Measurements from ENCODE around the gene C1orf74. TPM values are rescaled to one million over a fixed set of nuclear protein-coding genes. Genes with fewer than 3 reads are reported as not detected.

Gene C1orf74
- total RNA-seq, 2 donors from 2014 or later = 3.1 to 5.4 TPM

GRCh38 chr1:209755926-209756614 is 28.3 kb downstream of the C1orf74 start, which contains the start of gene TRAF3IP3:
TSS of gene TRAF3IP3 (plus strand) at chr1:209756053. CDS start at chr1:209760040, 3,987 bp downstream.
- Histone ChIP-seq H3K27ac (ENCODE audit: low read depth, low read length) (no peak within 1 kb of the TSS), H3K27me3 (ENCODE audit: control insufficient read depth, insufficient read depth, low read length, poor library complexity, severe bottlenecking) (peaks cover 26% of the 10 kb centered on the region), H3K4me1 (ENCODE audit: control insufficient read depth, insufficient read depth, low read length) (no peaks in the 10 kb centered on the region), H3K9me3 (ENCODE audit: control insufficient read depth, low read length) (no peaks in the 10 kb centered on the region), H3K9ac (ENCODE audit: extremely low read depth, low read length, poor library complexity, severe bottlenecking) (no peak within 1 kb of the TSS), H3K4me3 (ENCODE audit: low read length) (no peak within 1 kb of the TSS), H3K36me3 (ENCODE audit: control insufficient read depth, insufficient read depth, low read length) (no peaks in the 10 kb centered on the region)
- WGBS, 2 experiments (ENCODE audit: insufficient coverage in 1 of 2, insufficient read length in 1 of 2) = 50 to 78% methylated on average over 2 to 10 of the region's 10 CpGs
- DNase-seq = no peak
- Mint-ChIP-seq H3K27ac (no peak within 1 kb of the TSS), H3K4me1 (no peaks in the 10 kb centered on the region), H3K4me3 (no peak within 1 kb of the TSS), H3K36me3 (ENCODE audit: low read depth) (no peaks in the 10 kb centered on the region), H3K9me3 (no peaks in the 10 kb centered on the region), H3K27me3 (ENCODE audit: insufficient read depth) (peaks cover 39% of the 10 kb centered on the region)
- TF ChIP-seq CTCF (conservative IDR thresholded peaks at IDR 0.05) = no peak

GRCh38 chr1:209755256-209755655 is 29.1 kb downstream of the C1orf74 start:
- Histone ChIP-seq H3K9me3 (ENCODE audit: control insufficient read depth, low read length) (no peaks in the 10 kb centered on the region), H3K27me3 (ENCODE audit: control insufficient read depth, insufficient read depth, low read length, poor library complexity, severe bottlenecking) (peaks cover 29% of the 10 kb centered on the region), H3K27ac (ENCODE audit: low read depth, low read length) (no peak overlapping the region), H3K36me3 (ENCODE audit: control insufficient read depth, insufficient read depth, low read length) (no peaks in the 10 kb centered on the region), H3K9ac (ENCODE audit: extremely low read depth, low read length, poor library complexity, severe bottlenecking) (no peak overlapping the region), H3K4me1 (ENCODE audit: control insufficient read depth, insufficient read depth, low read length) (no peaks in the 10 kb centered on the region), H3K4me3 (ENCODE audit: low read length) (no peak overlapping the region)
- no peak overlapping the region for H3K4me3 Mint-ChIP-seq
- no peaks in the 10 kb centered on the region for H3K36me3 Mint-ChIP-seq (ENCODE audit: low read depth)
- peaks cover 36% of the 10 kb centered on the region for H3K27me3 Mint-ChIP-seq (ENCODE audit: insufficient read depth)
- H3K4me1 Mint-ChIP-seq = no peaks in the 10 kb centered on the region
- 92 to 100% methylated on average over 1 of the region's 1 CpG for WGBS, 2 experiments (ENCODE audit: insufficient coverage in 1 of 2, insufficient read length in 1 of 2)
- no peak for TF ChIP-seq CTCF (conservative IDR thresholded peaks at IDR 0.05)
- no peaks in the 10 kb centered on the region for H3K9me3 Mint-ChIP-seq
- no peak for DNase-seq
- no peak overlapping the region for H3K27ac Mint-ChIP-seq

DNA sequence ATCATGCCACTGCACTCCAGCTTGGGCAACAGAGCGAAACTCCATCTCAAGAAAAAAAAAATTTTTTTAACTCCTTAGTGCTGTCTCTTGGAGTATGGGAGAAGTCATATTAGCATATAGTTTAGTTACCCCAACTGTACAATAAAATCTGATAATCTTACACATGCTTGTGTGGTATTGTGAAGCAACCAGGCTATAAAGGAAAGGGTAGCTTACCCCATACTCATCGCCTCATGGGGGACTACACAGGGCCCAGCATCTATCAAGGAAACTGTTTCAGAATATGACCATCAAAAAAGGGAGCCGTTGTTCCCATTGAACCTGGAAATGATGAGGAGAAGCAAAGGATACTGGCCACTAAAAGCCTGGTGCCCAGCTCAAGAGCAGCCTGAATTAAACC is 31.5 kb downstream of the C1orf74 start:
- peaks cover 27% of the 10 kb centered on the region for H3K27me3 Mint-ChIP-seq (ENCODE audit: insufficient read depth)
- WGBS, 2 experiments (ENCODE audit: insufficient coverage in 1 of 2, insufficient read length in 1 of 2) = 93% methylated on average over 3 of the region's 3 CpGs; no CpG with 5 or more reads in 1 of the 2 experiments
- no peaks in the 10 kb centered on the region for H3K9me3 Mint-ChIP-seq
- no peak overlapping the region for H3K27ac ChIP-seq (ENCODE audit: low read depth, low read length)
- H3K4me3 ChIP-seq (ENCODE audit: low read length) = no peak overlapping the region
- TF ChIP-seq CTCF (conservative IDR thresholded peaks at IDR 0.05) = no peak
- H3K4me1 Mint-ChIP-seq = peaks cover 6% of the 10 kb centered on the region
- no peak for DNase-seq
- H3K36me3 ChIP-seq (ENCODE audit: control insufficient read depth, insufficient read depth, low read length) = no peaks in the 10 kb centered on the region
- no peaks in the 10 kb centered on the region for H3K36me3 Mint-ChIP-seq (ENCODE audit: low read depth)
- no peak overlapping the region for H3K9ac ChIP-seq (ENCODE audit: extremely low read depth, low read length, poor library complexity, severe bottlenecking)
- H3K4me1 ChIP-seq (ENCODE audit: control insufficient read depth, insufficient read depth, low read length) = no peaks in the 10 kb centered on the region
- no peak overlapping the region for H3K4me3 Mint-ChIP-seq
- peaks cover 15% of the 10 kb centered on the region for H3K27me3 ChIP-seq (ENCODE audit: control insufficient read depth, insufficient read depth, low read length, poor library complexity, severe bottlenecking)
- H3K9me3 ChIP-seq (ENCODE audit: control insufficient read depth, low read length) = no peaks in the 10 kb centered on the region
- H3K27ac Mint-ChIP-seq = no peak overlapping the region
